ENCODE results near the gene KIN.

The KIN gene

GRCh38 chr10:7833210-7833609, 45.4 kb upstream of the KIN start:
- Histone ChIP-seq H3K4me3 (replicated peaks; ENCODE audit: insufficient read depth, low read length) (no peak overlapping the region), H3K27ac (replicated peaks) (no peak overlapping the region), H3K27me3 (ENCODE audit: insufficient read depth, poor library complexity, severe bottlenecking) (no peaks in the 10 kb centered on the region)
- TF ChIP-seq POLR2AphosphoS5 (IDR thresholded peaks at IDR 0.05; ENCODE audit: low read depth): no peak
- TF ChIP-seq SPI1 (IDR thresholded peaks at IDR 0.05; ENCODE audit: borderline replicate concordance, low read depth): no peak
- no peak for TF ChIP-seq GABPA (IDR thresholded peaks at IDR 0.05; ENCODE audit: low read depth)
- no peak for TF ChIP-seq REST (IDR thresholded peaks at IDR 0.05; ENCODE audit: insufficient replicate concordance, low read depth)
- no peak for TF ChIP-seq CTCF (IDR thresholded peaks at IDR 0.05; ENCODE audit: insufficient read depth, low read length)
- DNase-seq (ENCODE audit: low read depth in 1 of 2, low spot score in 1 of 2): no peak

- no peak for DNase-seq (ENCODE audit: low read depth in 1 of 2, low spot score in 1 of 2)
- H3K27ac ChIP-seq (replicated peaks): no peak overlapping the region
- no peaks in the 10 kb centered on the region for H3K27me3 ChIP-seq (ENCODE audit: insufficient read depth, poor library complexity, severe bottlenecking)
- TF ChIP-seq CTCF (IDR thresholded peaks at IDR 0.05; ENCODE audit: insufficient read depth, low read length) (no peak), GABPA (IDR thresholded peaks at IDR 0.05; ENCODE audit: low read depth) (no peak), SPI1 (IDR thresholded peaks at IDR 0.05; ENCODE audit: borderline replicate concordance, low read depth) (no peak), REST (IDR thresholded peaks at IDR 0.05; ENCODE audit: insufficient replicate concordance, low read depth) (no peak), POLR2AphosphoS5 (IDR thresholded peaks at IDR 0.05; ENCODE audit: low read depth) (no peak)
- H3K4me3 ChIP-seq (replicated peaks; ENCODE audit: insufficient read depth, low read length): no peak overlapping the region
Observed at GRCh38 chr10:7832060-7832459, 44.3 kb upstream of the KIN start.

GRCh38 chr10:7829289-7829834, 41.6 kb upstream of the KIN start:
- H3K4me3 ChIP-seq (replicated peaks; ENCODE audit: insufficient read depth, low read length): no peak overlapping the region
- DNase-seq (ENCODE audit: low read depth in 1 of 2, low spot score in 1 of 2): no peak
- no peak overlapping the region for H3K27ac ChIP-seq (replicated peaks)
- no peaks in the 10 kb centered on the region for H3K27me3 ChIP-seq (ENCODE audit: insufficient read depth, poor library complexity, severe bottlenecking)
- TF ChIP-seq REST (IDR thresholded peaks at IDR 0.05; ENCODE audit: insufficient replicate concordance, low read depth) (no peak), POLR2AphosphoS5 (IDR thresholded peaks at IDR 0.05; ENCODE audit: low read depth) (no peak), SPI1 (IDR thresholded peaks at IDR 0.05; ENCODE audit: borderline replicate concordance, low read depth) (no peak), CTCF (IDR thresholded peaks at IDR 0.05; ENCODE audit: insufficient read depth, low read length) (no peak), GABPA (IDR thresholded peaks at IDR 0.05; ENCODE audit: low read depth) (no peak)
